GM12878 (cell line): ENCODE measurements around the gene ADGRG4. TPM values are rescaled to one million over a fixed set of nuclear protein-coding genes. Genes with fewer than 3 reads are reported as not detected.

Source experiments
- ATAC-seq: fragments of 200-7000 bp; cut with Tn5 transposase; 3 replicates; pipeline ENCODE4 v1.9.1; 2020; ENCODE audit warnings: mild to moderate bottlenecking, moderate library complexity
- BruUV-seq: library from RNA; stranded (reverse); fragments of 400-500 nt; replicated peaks from 2 replicates; lab custom pipeline; 2021; lab: Mats Ljungman, UMichigan
- CTCF ChIA-PET: fragments of 300-600 bp; sonication (Branson Sonifier 250); formaldehyde crosslinking; extraction: SDS; loops from one replicate; lab custom pipeline; 2021; ENCODE audit warnings: inconsistent platforms; lab: Yijun Ruan, JAX
- POLR2A ChIA-PET: fragments of 350-600 bp; formaldehyde crosslinking; extraction: SDS; loops from one replicate; lab custom pipeline; 2021; ENCODE audit warnings: inconsistent platforms; lab: Charles Lee
- RAD21 ChIA-PET: fragments of 300-600 bp; sonication (Branson Sonifier 250); formaldehyde crosslinking; loops from one replicate; lab custom pipeline; 2023; ENCODE audit warnings: antibody characterized with exemption; ENCODE audit not compliant: unreplicated experiment; lab: Charles Lee
- SMC1A ChIA-PET: fragments of 300-600 bp; sonication (Branson Sonifier 250); formaldehyde crosslinking; loops from one replicate; lab custom pipeline; 2023; ENCODE audit not compliant: unreplicated experiment, uncharacterized antibody; lab: Charles Lee
- DNase-seq: peaks from one replicate; pipeline ENCODE4 v3.0.0-alpha.2; 2011; ENCODE audit warnings: low read depth, low spot score
- FAIRE-seq: peaks from 3 replicates; lab custom pipeline; 2011; peaks lifted over from hg19 to GRCh38; lab: Jason Lieb, UNC
- H2AFZ ChIP-seq: 2 replicates; pipeline ENCODE4 v1.6.0; 2011; ENCODE audit warnings: low read depth, low read length, control low read depth; ENCODE audit not compliant: control insufficient read depth
- H3K27ac ChIP-seq: 2 replicates; pipeline ENCODE4 v1.5.1; 2011; ENCODE audit warnings: control low read depth; ENCODE audit not compliant: control insufficient read depth, insufficient read depth
- H3K27me3 ChIP-seq, 2 experiments: replicated peaks in 1 of 2; 2 replicates each; pipeline versions ENCODE4 v1.6.0 to v1.6.1; 2011; ENCODE audit warnings: low read length in 1 of 2; ENCODE audit not compliant: control insufficient read depth in 2 of 2, insufficient read depth in 2 of 2
- H3K36me3 ChIP-seq, 2 experiments: 2 replicates each; pipeline ENCODE4 v1.5.1; 2011; ENCODE audit warnings: low read length in 1 of 2; ENCODE audit not compliant: control insufficient read depth in 2 of 2, insufficient read depth in 2 of 2
- H3K4me1 ChIP-seq: 2 replicates; pipeline ENCODE4 v1.6.1; 2011; ENCODE audit warnings: mild to moderate bottlenecking, low read length, moderate library complexity, mixed read lengths; ENCODE audit not compliant: control insufficient read depth, insufficient read depth
- H3K4me2 ChIP-seq: 2 replicates; pipeline ENCODE4 v1.6.0; 2011; ENCODE audit warnings: control low read depth; ENCODE audit not compliant: control insufficient read depth, insufficient read depth
- H3K4me3 ChIP-seq: fragments of 200-600 bp; sonication (generic); 2 replicates; pipeline ENCODE4 v1.5.1; 2016
- H3K79me2 ChIP-seq: 2 replicates; pipeline ENCODE4 v1.6.0; 2011; ENCODE audit warnings: low read length; ENCODE audit not compliant: control insufficient read depth, insufficient read depth
- H3K9ac ChIP-seq: 2 replicates; pipeline ENCODE4 v1.8.0; 2011; ENCODE audit warnings: low read length, control low read depth, mixed read lengths; ENCODE audit not compliant: control insufficient read depth, insufficient read depth
- H3K9me3 ChIP-seq: replicated peaks from 3 replicates; pipeline ENCODE4 v1.5.1; 2011; ENCODE audit warnings: mild to moderate bottlenecking, low read length; ENCODE audit not compliant: control insufficient read depth, insufficient read depth
- H4K20me1 ChIP-seq: 2 replicates; pipeline ENCODE4 v1.6.0; 2011; ENCODE audit not compliant: control insufficient read depth, insufficient read depth
- CHD2 ChIP-seq: IDR thresholded peaks from 2 replicates; pipeline ENCODE4 v1.6.1; 2011; ENCODE audit warnings: low read depth, low read length, improper control_type of control experiment, borderline replicate concordance
- IKZF2 ChIP-seq, 2 experiments: fragments of 450-650 bp; IDR thresholded peaks; 2 replicates each; pipeline ENCODE4 v1.6.1; 2017; ENCODE audit warnings: mild to moderate bottlenecking in 2 of 2, moderate library complexity in 2 of 2
- NBN ChIP-seq: fragments of 450-650 bp; IDR thresholded peaks from 2 replicates; pipeline ENCODE4 v1.6.1; 2016
- NR2C1 ChIP-seq: fragments of 450-650 bp; IDR thresholded peaks from 2 replicates; pipeline ENCODE4 v1.6.1; 2017; ENCODE audit warnings: antibody characterized with exemption, mild to moderate bottlenecking, moderate library complexity
- NR2F1 ChIP-seq: fragments of 450-650 bp; conservative IDR thresholded peaks from 2 replicates; pipeline ENCODE4 v1.6.1; 2017; ENCODE audit warnings: mild to moderate bottlenecking
- POLR2A ChIP-seq: IDR thresholded peaks from 2 replicates; pipeline ENCODE4 v1.6.1; 2011; ENCODE audit warnings: low read depth, mild to moderate bottlenecking, low read length
- POLR2AphosphoS2 ChIP-seq: IDR thresholded peaks from 2 replicates; pipeline ENCODE4 v1.6.1; 2011; ENCODE audit warnings: low read depth, mild to moderate bottlenecking, low read length, improper control_type of control experiment, moderate library complexity
- SKIL ChIP-seq: fragments of 450-650 bp; IDR thresholded peaks from 2 replicates; pipeline ENCODE4 v1.6.1; 2017; ENCODE audit warnings: mild to moderate bottlenecking, low read depth, inconsistent platforms; ENCODE audit not compliant: poor library complexity, severe bottlenecking
- SMC3 ChIP-seq: IDR thresholded peaks from 2 replicates; pipeline ENCODE4 v1.6.1; 2011; ENCODE audit warnings: low read length, improper control_type of control experiment, borderline replicate concordance
- TBL1XR1 ChIP-seq: IDR thresholded peaks from 2 replicates; pipeline ENCODE4 v1.6.1; 2012; ENCODE audit warnings: low read depth, low read length, improper control_type of control experiment
- ZBTB40 ChIP-seq: fragments of 450-650 bp; IDR thresholded peaks from 2 replicates; pipeline ENCODE4 v1.6.1; 2016; ENCODE audit warnings: mild to moderate bottlenecking, moderate library complexity, borderline replicate concordance
- WGBS: methylation state at CpG from one replicate; pipeline ENCODE4 v1.1.6; 2016; ENCODE audit warnings: low lambda C conversion rate; ENCODE audit not compliant: insufficient replicate concordance, insufficient coverage; ENCODE audit errors: missing lambda C conversion rate; 5-methylcytosine and 5-hydroxymethylcytosine counted together
- in situ Hi-C: fragments of 300-500 bp; cut with MboI; formaldehyde crosslinking; loops from 9 replicates; pipeline ENCODE4 v1.14.3; 2018; ENCODE audit warnings: mixed read lengths
- intact Hi-C: fragments of 100-400 bp; cut with micrococcal nuclease; formaldehyde crosslinking; loops from one replicate; pipeline ENCODE4 v1.14.2; 2022; ENCODE audit not compliant: unreplicated experiment
- polyA plus RNA-seq, 11 experiments: library from polyadenylated mRNA; depleted of rRNA in 4 of 11; unstranded in 6 of 11; stranded (reverse) in 5 of 11; fragments of >200 nt; fragmentation: Nextera tagmentation in 4 of 11; fragmentation: Illumina TruSeq in 1 of 11; extraction: Ambion mirVana in 4 of 11; extraction: Trizol in 1 of 11; gene quantifications; 1 replicate in 1 of 11; 2 replicates in 10 of 11; pipeline versions ENCODE4 v1.2.1 to v1.2.3, GENCODE V29; 2011 to 2016; ENCODE audit warnings: inconsistent platforms in 2 of 11, missing spikeins in 2 of 11, low read depth in 1 of 11
- total RNA-seq, 4 experiments: library from RNA; depleted of rRNA in 3 of 4; stranded (reverse); fragments of >200 nt in 3 of 4; fragmentation: Illumina TruSeq in 1 of 4; extraction: Trizol in 1 of 4; gene quantifications; 2 replicates each; pipeline versions ENCODE4 v1.2.1 to v1.2.3, GENCODE V29; 2013 to 2021

ADGRG4 gene
- total and polyA plus RNA-seq, 10 of the 15 experiments (the other 5 are each of a cell fraction or from before 2014, with no cell fraction given), result not detected

DNA sequence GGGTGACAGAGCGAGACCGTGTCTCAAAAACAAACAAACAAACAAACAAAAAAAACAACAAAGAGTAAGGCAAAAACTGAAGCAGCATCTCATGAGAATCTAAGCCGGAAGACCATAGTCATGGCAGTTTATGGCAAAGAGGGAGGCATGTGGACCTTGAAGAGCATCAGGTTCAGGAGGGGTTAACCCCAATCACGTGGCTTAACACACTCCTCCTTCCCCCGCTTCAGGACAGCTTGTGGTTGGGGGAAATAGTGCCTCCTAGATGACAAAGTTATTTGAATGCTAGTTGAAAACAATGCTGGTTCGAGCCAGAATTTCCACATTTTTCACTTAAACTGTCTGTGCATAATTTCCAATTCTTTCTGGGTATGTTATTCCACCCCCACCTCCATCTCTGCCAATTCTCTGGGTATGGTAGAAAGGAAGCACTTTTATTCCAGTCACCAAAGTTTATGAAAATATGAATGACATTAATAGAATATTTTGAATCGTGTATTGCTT, 37.9 kb upstream of the ADGRG4 start:
- intact Hi-C loops (no loop called here), in situ Hi-C loops (loop anchor here (10.0 kb wide), 2 partner anchors 228 to 432 kb away; no protein-coding TSS in a partner anchor)
- ChIA-PET CTCF (no interaction called here), POLR2A (no interaction called here), SMC1A (no interaction called here)
- no TSS peak for BruUV-seq
- H3K9me3 ChIP-seq, result no peaks in the 10 kb centered on the region
- no peaks in the 10 kb centered on the region for H3K79me2 ChIP-seq
- no peaks in the 10 kb centered on the region for H3K27me3 ChIP-seq
- ATAC-seq, result no peak
- no peak overlapping the region for H3K4me3 ChIP-seq
- no peak overlapping the region for H3K9ac ChIP-seq
- H3K4me2 ChIP-seq, result no peak overlapping the region
- no peaks in the 10 kb centered on the region for H3K36me3 ChIP-seq
- 34% methylated on average over 7 of the region's 7 CpGs for WGBS
- no peak overlapping the region for H3K27ac ChIP-seq
- TF ChIP-seq NR2F1, result no peak
- TF ChIP-seq, all 136 proteins: peak for 0
- FAIRE-seq, result no peak
- DNase-seq, result no peak
- Histone ChIP-seq H2AFZ (no peak overlapping the region), H4K20me1 (no peaks in the 10 kb centered on the region), H3K4me1 (no peaks in the 10 kb centered on the region)
- RAD21 ChIA-PET, result no interaction called here

- Histone ChIP-seq H3K9ac (no peak overlapping the region), H3K9me3 (no peaks in the 10 kb centered on the region), H3K4me2 (no peak overlapping the region), H3K27me3 (no peaks in the 10 kb centered on the region), H3K27ac (no peak overlapping the region), H3K4me1 (no peaks in the 10 kb centered on the region; the same call in 1 of the 2 replicates), H4K20me1 (no peaks in the 10 kb centered on the region), H3K36me3 (no peaks in the 10 kb centered on the region), H3K79me2 (no peaks in the 10 kb centered on the region), H3K4me3 (no peak overlapping the region), H2AFZ (no peak overlapping the region)
- SMC1A ChIA-PET, result interaction anchor here (0.6 to 4.3 kb wide), 5 partner anchors 11 to 431 kb away, joined by 3 to 42 read pairs (median 4); no protein-coding TSS in a partner anchor
- DNase-seq (no peak), FAIRE-seq (no peak), ATAC-seq (no peak)
- POLR2A ChIA-PET, result no interaction called here
- BruUV-seq, result no TSS peak
- RAD21 ChIA-PET, result interaction anchor here (0.8 to 6.2 kb wide), 2 partner anchors 104 to 237 kb away, joined by 3 to 62 read pairs; no protein-coding TSS in a partner anchor
- CTCF ChIA-PET, result interaction anchor here (0.9 to 4.3 kb wide), 5 partner anchors 15 to 238 kb away, joined by 3 to 103 read pairs (median 14); partner anchors contain the start of gene MAP7D3
- 45% methylated on average over 1 of the region's 1 CpG for WGBS
- intact Hi-C loops, result no loop called here
- in situ Hi-C loops, result loop anchor here (10.0 kb wide), 2 partner anchors 232 to 428 kb away; no protein-coding TSS in a partner anchor
- TF ChIP-seq NR2C1, result no peak
- no peak for TF ChIP-seq POLR2AphosphoS2
- TF ChIP-seq CHD2, result no peak
- TF ChIP-seq SMC3, result no peak
- TF ChIP-seq SKIL, result no peak
- no peak for TF ChIP-seq IKZF2 (IDR thresholded peaks at IDR 0.05)
- no peak for TF ChIP-seq POLR2A
- TF ChIP-seq NBN, result no peak
- TF ChIP-seq TBL1XR1, result no peak
- no peak for TF ChIP-seq ZBTB40
Observed at GRCh38 chrX:136266828-136267227, 33.9 kb upstream of the ADGRG4 start.
